ENCODE measurements around the gene DBX1.
"Not testable (repeated sequence)": the region's sequence is repeated elsewhere in the genome, so short reads cannot be mapped to it uniquely, and the experiment has no call there.

Gene DBX1

DNA sequence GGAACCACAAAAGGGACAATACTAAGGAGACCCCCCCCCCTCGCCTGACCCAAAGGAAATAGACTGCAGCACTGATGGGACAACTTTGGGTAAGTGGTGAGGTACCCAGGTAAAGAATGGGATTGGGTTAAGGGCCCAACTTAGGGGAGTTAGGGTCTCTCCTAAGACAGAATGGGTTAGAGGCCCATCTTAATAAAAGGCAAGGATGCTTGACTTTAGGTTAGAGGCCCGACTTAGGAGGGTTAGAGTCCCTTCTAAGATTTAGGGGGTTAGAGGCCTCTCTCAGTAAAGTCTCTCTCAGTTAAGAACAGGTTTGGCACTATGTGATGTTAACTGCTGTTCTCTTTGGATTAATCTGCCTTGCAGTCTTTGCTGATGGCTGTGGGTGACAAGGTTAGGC, 41.0 kb upstream of the DBX1 start:
- no peak for DNase-seq (ENCODE audit: low spot score)
- Histone ChIP-seq H3K27ac (no peak overlapping the region), H3K4me3 (no peak overlapping the region)
- TF ChIP-seq, protein P1, sequence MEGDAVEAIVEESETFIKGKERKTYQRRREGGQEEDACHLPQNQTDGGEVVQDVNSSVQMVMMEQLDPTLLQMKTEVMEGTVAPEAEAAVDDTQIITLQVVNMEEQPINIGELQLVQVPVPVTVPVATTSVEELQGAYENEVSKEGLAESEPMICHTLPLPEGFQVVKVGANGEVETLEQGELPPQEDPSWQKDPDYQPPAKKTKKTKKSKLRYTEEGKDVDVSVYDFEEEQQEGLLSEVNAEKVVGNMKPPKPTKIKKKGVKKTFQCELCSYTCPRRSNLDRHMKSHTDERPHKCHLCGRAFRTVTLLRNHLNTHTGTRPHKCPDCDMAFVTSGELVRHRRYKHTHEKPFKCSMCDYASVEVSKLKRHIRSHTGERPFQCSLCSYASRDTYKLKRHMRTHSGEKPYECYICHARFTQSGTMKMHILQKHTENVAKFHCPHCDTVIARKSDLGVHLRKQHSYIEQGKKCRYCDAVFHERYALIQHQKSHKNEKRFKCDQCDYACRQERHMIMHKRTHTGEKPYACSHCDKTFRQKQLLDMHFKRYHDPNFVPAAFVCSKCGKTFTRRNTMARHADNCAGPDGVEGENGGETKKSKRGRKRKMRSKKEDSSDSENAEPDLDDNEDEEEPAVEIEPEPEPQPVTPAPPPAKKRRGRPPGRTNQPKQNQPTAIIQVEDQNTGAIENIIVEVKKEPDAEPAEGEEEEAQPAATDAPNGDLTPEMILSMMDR (IDR thresholded peaks at IDR 0.05), result no peak

GRCh38 chr11:20200331-20200955, 40.2 kb upstream of the DBX1 start:
- not testable (repeated sequence) for H3K4me3 ChIP-seq; H3K27ac ChIP-seq; DNase-seq (ENCODE audit: low spot score)

DNA sequence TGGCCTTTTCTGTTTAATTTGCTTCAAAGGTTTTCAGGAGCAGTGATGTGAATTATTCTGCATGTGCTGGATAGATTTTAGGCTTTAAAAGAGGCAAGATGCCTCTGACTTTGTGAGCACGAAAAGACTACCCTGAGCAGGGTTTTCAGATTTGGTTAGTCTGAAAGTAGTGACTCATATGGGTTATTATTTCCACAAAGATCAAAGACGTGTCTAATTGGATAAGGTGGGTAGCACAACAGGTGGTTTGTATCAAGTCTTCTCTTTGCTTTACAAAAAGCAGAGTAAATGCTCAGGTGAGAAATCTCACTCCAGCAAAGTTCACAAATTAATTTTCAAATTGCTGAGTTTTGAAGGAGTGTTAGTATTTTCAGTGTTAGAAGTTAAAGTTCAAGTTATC, 37.6 kb upstream of the DBX1 start:
- no peak for DNase-seq (ENCODE audit: low spot score)
- TF ChIP-seq, protein P1 (IDR thresholded peaks at IDR 0.05), result no peak
- H3K4me3 ChIP-seq, result no peak overlapping the region
- H3K27ac ChIP-seq, result no peak overlapping the region

DNA sequence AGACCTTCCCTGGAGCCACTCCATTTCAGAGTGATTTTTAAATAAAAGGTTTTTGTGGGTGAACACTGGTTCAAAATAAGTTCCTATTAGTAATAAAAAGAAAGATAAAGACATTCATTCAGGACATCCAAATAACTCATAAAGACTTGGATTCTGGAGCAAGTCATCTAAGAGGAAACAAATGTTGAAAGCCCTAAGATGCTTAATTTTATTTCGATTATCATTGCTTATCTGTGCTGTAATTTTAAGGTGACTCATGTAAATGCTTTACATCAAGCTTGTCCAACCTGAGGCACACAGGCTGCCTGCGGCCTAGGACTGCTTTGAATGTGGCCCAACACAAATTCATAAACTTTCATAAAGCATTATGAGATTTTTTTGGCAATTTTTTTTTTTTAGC, 34.2 kb upstream of the DBX1 start:
- TF ChIP-seq, protein P1 (IDR thresholded peaks at IDR 0.05), result no peak
- Histone ChIP-seq H3K4me3 (no peak overlapping the region), H3K27ac (no peak overlapping the region)
- DNase-seq (ENCODE audit: low spot score), result no peak

DNA sequence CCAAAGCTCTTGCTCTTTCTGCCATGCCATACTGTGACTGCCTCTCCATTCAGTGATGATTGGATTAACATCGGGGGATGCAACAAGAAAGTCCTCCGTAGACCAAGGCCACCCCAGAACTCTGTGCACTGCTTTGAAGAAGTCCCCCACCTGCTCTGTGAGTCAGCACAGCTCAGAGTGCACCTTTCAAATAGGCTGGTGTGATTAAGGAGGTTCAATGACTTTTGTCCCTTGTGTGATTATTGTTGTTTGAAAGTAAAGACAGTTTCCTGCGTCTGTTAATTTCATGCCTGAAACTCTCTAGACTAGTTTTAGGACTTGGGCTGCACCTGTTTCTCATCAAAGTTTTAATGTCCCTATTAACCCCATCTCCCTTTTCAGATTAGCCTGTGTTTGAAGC, 33.0 kb upstream of the DBX1 start:
- TF ChIP-seq, protein P1 (IDR thresholded peaks at IDR 0.05), result no peak
- Histone ChIP-seq H3K27ac (no peak overlapping the region), H3K4me3 (no peak overlapping the region)
- no peak for DNase-seq (ENCODE audit: low spot score)

GRCh38 chr11:20192641-20193040, 32.4 kb upstream of the DBX1 start:
- Histone ChIP-seq H3K4me3 (no peak overlapping the region), H3K27ac (no peak overlapping the region)
- no peak for DNase-seq (ENCODE audit: low spot score)
- TF ChIP-seq, protein P1 (IDR thresholded peaks at IDR 0.05), result no peak

DNA sequence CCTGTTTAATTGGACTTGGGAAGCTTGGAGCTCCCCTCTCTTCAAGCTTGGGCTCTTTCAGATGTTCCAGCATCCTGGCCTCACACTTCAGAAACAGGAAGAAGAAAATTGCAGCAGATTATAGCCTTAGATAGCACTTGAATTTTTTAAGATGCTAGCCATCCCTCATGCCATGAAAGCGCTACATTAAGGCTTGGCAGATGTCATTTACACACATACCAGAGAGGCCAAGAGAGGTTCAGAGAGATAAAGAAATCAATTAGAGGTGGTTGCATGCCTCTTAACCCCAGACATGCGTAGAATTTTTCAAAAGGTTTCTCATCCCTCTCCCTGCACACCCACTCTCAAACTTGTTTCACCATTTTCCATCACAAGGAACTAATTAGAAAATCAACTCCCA, 31.9 kb upstream of the DBX1 start:
- TF ChIP-seq, protein P1 (IDR thresholded peaks at IDR 0.05), result no peak
- no peak for DNase-seq (ENCODE audit: low spot score)
- no peak overlapping the region for H3K27ac ChIP-seq

DNA sequence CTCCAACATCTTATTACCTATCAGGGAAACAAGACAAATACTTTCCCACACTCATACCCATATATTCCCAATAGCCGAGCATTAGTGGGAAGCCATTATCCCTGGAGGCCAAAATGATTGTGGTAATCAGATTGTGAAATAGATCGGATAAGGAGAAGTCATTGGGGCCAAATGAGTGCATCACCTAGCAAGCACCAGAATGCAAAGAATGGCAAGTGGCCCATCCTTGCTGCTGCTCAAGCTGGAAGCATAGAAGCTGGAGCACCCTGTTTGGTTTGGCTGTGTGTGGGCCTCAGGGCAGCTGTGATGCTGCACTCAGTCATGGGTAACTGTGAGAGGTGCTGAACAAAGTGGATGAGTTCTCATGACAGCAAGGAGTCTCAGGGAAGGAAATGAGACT, 18.7 kb upstream of the DBX1 start:
- DNase-seq (ENCODE audit: low spot score), result no peak
- Histone ChIP-seq H3K27ac (no peak overlapping the region), H3K4me3 (no peak overlapping the region)
- TF ChIP-seq, protein P1 (IDR thresholded peaks at IDR 0.05), result no peak

More for the DNA sequence above, 31.9 kb upstream of the DBX1 start:
- no peak overlapping the region for H3K4me3 ChIP-seq

Measured in coronary artery (tissue), 2 donors.